Stimulated activated naive CD8-positive, alpha-beta T cell treated with anti-CD3 and anti-CD28 coated beads, Interleukin-15, Interleukin-2, amounts not matched to agents 100 U/mL and 50 U/mL, for 24 hours (primary cell): ENCODE data around the gene JAK3.
A peak's percentile ranks its signal among the peaks of the same experiment; 100 is the strongest.

ENCODE experiments used
- ATAC-seq: fragments of 150-1000 bp; cut with Tn5 transposase; one replicate; pipeline ENCODE4 v1.10.0; 2021
- DNase-seq: peaks from one replicate; pipeline ENCODE4 v3.0.0; 2021

JAK3 gene

DNA sequence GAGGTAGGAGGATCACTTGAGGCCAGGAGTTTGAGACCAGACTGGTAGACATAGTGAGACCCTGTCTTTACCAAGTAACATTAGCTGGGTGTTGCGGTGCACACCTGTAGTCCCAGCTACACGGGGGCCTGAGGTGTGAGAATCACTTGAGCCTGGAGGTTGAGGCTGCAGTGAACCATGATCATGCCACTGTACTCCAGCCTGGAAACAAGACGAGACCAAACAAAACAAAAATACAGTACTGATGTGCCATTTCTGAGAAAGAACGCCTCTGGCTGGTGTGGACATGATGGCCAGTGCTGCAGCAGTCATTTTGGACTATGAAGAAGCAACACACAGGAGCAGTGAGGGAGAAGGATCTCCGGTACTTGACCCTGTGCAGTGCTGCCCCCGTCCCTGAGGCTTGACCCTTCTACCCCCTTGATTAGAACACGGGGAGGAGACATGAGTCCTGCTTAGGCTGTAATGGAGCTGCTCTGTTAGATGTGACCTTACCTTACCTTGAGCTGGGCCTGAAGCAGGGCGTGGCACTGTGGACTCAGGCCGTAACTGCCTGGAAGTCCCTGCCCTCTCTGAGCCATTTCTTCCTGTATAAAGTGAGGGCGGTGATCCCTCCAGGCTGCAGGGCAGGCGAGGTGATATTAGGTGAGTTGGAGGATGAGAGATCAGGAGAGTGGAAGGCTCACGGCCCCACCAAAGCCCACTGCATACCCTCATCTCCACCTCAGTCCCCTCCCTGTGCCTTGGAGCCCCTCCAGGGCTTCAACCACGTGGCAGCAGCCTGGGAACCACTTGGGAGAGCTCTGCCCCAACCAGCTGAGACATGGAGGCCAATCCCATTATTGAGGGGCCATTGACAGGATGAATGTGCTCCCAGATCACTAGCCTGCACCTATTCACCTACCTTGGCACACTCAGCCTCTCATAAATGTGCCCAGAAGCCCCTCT, 17.9 kb upstream of the JAK3 start:
- peak; percentile 24 for ATAC-seq

DNA sequence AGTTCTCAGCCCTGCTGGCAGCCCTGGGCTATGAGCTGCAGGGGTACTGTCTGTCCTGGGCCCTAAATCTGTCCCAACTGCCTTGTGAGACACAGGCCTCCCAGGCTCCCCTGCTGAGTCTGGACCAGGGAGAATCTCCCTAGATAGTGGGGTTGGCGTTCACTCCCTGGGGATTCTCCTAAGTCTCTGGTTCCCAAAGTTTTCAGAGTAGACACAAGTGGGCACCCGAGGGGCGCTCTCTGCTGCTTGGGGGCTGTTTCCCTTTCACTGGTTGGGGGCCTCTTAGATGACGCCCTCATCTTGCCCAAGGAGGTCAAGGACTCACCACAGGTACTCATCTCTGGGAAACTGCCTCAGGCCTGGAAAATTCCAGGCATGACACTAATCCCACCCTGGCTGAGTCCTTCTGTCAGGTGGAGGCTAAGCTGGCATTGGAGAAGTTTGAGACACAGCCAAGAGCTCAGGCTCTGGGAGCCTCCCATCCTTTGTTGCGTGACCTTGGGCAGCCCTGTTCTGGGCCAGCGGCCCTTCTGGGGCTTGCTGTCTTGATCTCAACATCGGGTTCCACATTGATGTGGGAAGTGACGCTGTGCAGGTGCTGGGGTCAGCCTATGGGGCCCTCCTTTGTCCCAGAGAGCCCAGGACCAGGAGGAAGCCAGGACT, 15.9 kb upstream of the JAK3 start:
- ATAC-seq (no peak), DNase-seq (no peak)

More for the DNA sequence above, 17.9 kb upstream of the JAK3 start:
- DNase-seq: no peak

GRCh38 chr19:17862711-17863519, 15.1 kb upstream of the JAK3 start:
- ATAC-seq (no peak), DNase-seq (no peak)

DNA sequence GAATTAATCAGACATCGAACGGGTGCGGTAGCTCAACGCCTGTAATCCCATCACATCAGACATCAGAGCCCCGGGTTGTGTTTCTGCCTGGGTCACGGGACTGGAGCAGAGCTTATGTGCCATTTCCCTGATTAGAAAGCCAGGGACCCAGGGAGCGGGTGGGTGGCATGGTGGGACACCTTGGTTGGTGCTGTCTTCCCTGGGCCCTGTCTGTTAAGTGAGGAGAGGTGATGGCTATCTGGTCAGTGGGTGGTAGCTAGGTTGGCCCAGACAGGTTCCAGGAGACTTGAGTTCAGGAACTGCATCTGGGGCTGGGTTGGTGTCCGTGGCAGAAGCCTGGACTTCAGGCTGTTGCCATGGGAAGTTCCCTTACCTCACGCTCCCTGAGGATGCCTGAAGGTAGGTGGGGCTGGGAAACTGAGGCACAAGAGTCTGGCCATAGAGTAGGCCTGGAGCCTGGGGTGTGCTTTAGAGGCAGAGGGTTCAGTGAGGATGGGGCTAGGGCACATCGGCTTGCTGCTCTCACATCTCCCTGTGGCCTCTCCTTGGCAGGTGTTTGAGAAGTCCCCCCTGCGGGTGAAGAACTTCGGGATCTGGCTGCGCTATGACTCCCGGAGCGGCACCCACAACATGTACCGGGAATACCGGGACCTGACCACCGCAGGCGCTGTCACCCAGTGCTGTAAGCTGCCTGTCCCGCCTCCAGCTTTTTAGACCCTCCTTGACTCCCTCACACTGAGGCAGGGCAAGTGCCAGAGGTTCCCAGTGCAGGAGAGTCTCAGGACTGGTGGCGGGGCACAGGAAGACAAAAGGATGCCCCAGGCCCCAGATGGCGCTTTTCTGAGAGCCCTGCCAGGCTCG, 14.0 kb upstream of the JAK3 start:
- DNase-seq (no peak), ATAC-seq (no peak)

DNA sequence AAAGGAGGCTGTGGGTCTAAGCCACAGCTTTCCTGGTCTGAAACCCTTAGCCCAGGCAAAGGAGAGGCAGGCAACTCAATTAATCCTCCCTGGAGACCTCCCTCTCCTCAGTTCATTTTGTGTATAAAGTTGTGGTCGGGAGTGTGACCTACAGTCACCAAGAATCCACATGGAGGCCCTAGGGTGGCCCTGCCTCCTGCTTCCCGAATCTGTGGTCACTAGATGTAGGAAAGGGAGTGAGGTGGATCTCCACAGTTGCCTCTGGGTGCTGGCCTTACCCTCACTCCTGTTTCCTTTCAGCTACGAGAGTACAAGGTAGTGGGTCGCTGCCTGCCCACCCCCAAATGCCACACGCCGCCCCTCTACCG, 13.2 kb upstream of the JAK3 start:
- DNase-seq (no peak), ATAC-seq (no peak)

GRCh38 chr19:17860331-17860992, 12.7 kb upstream of the JAK3 start:
- no peak for ATAC-seq
- DNase-seq: no peak

- DNase-seq (peak; percentile 97), ATAC-seq (peak; percentile 96)
Measured at GRCh38 chr19:17859533-17860330, 11.9 kb upstream of the JAK3 start, which contains the start of gene RPL18A. Gene RPL18A, plus strand, starts transcription at chr19:17859910. Its CDS starts 47 bp downstream, at chr19:17859957.

DNA sequence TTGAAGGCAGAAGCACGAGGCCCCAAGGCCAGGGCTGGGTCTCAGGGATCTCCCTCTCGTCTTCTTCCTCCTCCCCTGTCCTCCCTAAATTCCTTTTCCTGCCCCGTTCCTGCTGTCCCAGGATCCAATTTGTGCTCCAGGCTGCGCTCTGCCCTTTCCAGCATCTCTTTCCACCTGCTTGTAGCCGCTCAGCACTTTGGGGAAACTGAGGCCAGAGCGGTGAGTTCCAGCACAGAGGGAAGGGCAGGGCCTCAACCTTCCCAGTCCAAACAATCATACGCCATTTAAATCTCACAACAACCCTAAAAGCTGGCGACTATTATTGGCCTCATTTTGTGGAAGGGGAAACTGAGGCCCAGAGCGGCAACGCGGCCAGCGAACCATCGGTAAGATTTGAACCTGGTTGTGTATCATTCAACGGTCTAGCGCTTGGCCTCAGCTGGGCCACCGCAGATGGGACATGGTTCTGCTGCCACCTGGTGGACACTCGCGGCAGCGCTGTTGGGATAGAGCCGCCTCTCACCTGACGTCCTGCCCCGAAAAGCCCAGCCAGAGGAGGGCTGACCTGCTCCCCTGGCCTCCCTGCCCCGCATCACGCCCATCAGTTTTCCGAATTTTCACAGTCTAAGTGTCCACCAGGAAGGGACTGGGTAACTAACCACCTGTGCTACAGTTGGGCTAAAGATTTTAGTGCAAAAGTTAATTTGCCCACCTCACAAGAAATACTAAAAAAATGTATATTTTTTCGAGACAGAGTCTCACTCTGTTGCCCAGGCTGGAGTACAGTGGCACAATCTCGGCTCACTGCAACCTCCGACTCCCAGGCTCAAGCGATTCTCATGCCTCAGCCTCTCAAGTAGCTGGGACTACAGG, 7.7 kb upstream of the JAK3 start:
- DNase-seq (peak; percentile 96), ATAC-seq (peak; percentile 28)

DNA sequence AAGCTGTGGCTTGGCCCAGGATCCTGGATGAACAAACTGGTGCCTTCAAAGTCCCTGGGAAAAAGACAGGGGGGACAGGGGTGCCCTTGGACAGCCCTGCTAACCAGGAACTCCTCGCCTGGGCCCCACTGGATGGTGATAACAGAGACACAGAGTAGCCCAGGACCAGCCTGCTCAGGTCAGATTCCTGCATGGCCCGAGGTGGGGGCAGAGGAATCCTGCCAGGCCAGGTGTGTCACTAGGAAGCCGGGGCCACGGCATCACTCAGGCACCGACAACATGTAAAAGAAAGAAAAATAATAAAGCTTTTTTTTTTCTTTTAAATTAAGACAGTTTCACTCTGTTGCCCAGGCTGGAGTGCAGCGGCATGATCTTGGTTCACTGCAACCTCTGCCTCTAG, 6.3 kb upstream of the JAK3 start:
- DNase-seq (no peak), ATAC-seq (no peak)

GRCh38 chr19:17848595-17849292, 962 bp upstream of the JAK3 start:
- ATAC-seq: no peak
- DNase-seq: no peak

- DNase-seq (no peak), ATAC-seq (no peak)
Measured at GRCh38 chr19:17846146-17846545, 1.6 kb downstream of the JAK3 start.

GRCh38 chr19:17843908-17844490, 3.8 kb downstream of the JAK3 start:
- DNase-seq: no peak
- ATAC-seq: no peak

- no peak for DNase-seq
- no peak for ATAC-seq
Measured at GRCh38 chr19:17843292-17843827, 4.4 kb downstream of the JAK3 start.

GRCh38 chr19:17842663-17843291, 5.0 kb downstream of the JAK3 start:
- ATAC-seq: no peak

DNA sequence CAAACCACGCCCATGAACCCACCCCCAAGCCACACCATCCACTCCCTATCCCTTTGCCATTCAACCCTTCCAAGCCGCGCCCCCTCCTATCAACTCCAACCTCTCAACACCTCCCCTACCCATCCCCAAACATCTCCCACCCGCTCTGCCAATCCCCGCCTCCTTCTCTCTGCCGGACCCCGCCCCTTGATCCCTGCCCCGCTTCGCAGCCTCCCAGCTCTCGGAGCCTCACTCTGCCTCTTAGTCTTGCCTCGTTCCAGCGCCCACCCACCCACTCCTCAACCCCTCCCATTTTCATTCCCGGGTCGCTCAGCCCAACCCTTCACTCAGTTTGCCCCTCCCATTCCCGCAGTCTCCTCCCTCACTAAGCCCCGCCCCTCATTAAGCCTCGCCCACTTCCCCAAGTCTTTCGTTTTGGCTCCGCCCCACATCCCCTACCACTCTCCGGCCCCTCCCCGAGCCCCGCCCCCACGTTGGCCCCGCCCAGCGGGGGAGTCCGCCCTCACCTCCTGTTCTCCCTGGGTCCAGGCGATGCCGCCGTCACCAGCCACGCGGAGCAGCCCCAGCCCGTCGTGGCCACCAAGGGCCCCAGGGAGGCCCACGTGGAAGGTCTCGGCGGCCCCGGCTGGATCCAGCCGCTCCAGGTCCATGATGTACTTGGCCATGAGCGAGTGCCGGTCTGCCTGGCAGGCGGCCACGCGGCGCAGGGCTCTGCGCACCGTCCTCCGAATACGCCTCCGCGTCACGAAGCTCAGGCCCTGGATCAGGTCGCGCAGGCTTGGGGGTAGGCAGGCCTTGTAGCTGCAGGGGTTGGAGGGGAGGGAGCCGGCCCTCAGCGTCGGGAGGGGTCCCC, 5.7 kb downstream of the JAK3 start:
- DNase-seq (peak; percentile 82), ATAC-seq (peak; percentile 66)

More at GRCh38 chr19:17842663-17843291, 5.0 kb downstream of the JAK3 start:
- no peak for DNase-seq

GRCh38 chr19:17841371-17841809, 6.4 kb downstream of the JAK3 start:
- DNase-seq (no peak), ATAC-seq (no peak)
